ENCODE results near the gene TDP1. TPM values are rescaled to one million over a fixed set of nuclear protein-coding genes. Genes with fewer than 3 reads are reported as not detected.

TDP1 gene
- total and polyA plus RNA-seq, 2 experiments from 2014 or later = 23.0 to 63.6 TPM

DNA sequence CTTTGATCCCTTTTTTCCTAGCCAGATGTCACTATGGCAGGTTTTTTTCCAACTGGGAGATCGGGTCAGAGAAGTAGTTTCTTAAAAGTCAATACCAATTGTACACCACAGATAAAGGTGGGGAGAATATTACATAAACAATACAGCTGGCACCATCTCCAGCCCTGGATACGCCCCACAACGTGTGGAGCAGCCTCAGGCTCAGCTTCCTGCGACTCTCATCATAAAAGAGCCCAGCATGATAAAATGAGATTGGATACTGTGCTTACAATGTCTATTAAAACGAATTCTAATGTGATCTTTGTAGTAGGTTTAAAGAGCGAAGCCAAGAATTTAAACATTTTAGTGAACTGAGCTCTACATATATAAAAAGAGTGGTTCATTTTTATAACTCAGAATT, 22.7 kb upstream of the TDP1 start:
- no peak for ATAC-seq

More for the DNA sequence above, 22.7 kb upstream of the TDP1 start:
- Histone ChIP-seq H3F3A (replicated peaks; ENCODE audit: low read depth) (no peaks in the 10 kb centered on the region), H2AFZ (no peak overlapping the region), H3K4me3 (no peak overlapping the region), H3K36me3 (ENCODE audit: insufficient read depth) (0 out of 2 replicates have a peak, but pooled peaks cover 5% of the 10 kb centered on the region), H3K27me3 (ENCODE audit: insufficient read depth) (no peaks in the 10 kb centered on the region), H3K27ac (ENCODE audit: low read depth) (no peak overlapping the region), H3K4me1 (ENCODE audit: insufficient read depth) (peaks cover 5% of the 10 kb centered on the region; the same call in 1 of the 2 replicates), H3K4me2 (no peak overlapping the region), H3K79me2 (replicated peaks; ENCODE audit: insufficient read depth) (no peaks in the 10 kb centered on the region), H3K9me2 (ENCODE audit: insufficient read depth) (no peaks in the 10 kb centered on the region), H4K20me1 (replicated peaks; ENCODE audit: insufficient read depth) (no peaks in the 10 kb centered on the region)
- H3K4me3 Mint-ChIP-seq = no peak overlapping the region
- TF ChIP-seq EZH2phosphoT487 (IDR thresholded peaks at IDR 0.05; ENCODE audit: unreplicated experiment) (no peak), STAT1 (IDR thresholded peaks at IDR 0.05; ENCODE audit: unreplicated experiment) (no peak), POLR2AphosphoS5 (IDR thresholded peaks at IDR 0.05; ENCODE audit: low read depth) (no peak), EZH2 (IDR thresholded peaks at IDR 0.05; ENCODE audit: low read depth, unreplicated experiment) (no peak), NANOG (IDR thresholded peaks at IDR 0.05; ENCODE audit: borderline replicate concordance) (no peak), ZNF331 (CRISPR knock-in tag; IDR thresholded peaks at IDR 0.05; ENCODE audit: low read depth) (no peak)
- TF ChIP-seq, protein P1, sequence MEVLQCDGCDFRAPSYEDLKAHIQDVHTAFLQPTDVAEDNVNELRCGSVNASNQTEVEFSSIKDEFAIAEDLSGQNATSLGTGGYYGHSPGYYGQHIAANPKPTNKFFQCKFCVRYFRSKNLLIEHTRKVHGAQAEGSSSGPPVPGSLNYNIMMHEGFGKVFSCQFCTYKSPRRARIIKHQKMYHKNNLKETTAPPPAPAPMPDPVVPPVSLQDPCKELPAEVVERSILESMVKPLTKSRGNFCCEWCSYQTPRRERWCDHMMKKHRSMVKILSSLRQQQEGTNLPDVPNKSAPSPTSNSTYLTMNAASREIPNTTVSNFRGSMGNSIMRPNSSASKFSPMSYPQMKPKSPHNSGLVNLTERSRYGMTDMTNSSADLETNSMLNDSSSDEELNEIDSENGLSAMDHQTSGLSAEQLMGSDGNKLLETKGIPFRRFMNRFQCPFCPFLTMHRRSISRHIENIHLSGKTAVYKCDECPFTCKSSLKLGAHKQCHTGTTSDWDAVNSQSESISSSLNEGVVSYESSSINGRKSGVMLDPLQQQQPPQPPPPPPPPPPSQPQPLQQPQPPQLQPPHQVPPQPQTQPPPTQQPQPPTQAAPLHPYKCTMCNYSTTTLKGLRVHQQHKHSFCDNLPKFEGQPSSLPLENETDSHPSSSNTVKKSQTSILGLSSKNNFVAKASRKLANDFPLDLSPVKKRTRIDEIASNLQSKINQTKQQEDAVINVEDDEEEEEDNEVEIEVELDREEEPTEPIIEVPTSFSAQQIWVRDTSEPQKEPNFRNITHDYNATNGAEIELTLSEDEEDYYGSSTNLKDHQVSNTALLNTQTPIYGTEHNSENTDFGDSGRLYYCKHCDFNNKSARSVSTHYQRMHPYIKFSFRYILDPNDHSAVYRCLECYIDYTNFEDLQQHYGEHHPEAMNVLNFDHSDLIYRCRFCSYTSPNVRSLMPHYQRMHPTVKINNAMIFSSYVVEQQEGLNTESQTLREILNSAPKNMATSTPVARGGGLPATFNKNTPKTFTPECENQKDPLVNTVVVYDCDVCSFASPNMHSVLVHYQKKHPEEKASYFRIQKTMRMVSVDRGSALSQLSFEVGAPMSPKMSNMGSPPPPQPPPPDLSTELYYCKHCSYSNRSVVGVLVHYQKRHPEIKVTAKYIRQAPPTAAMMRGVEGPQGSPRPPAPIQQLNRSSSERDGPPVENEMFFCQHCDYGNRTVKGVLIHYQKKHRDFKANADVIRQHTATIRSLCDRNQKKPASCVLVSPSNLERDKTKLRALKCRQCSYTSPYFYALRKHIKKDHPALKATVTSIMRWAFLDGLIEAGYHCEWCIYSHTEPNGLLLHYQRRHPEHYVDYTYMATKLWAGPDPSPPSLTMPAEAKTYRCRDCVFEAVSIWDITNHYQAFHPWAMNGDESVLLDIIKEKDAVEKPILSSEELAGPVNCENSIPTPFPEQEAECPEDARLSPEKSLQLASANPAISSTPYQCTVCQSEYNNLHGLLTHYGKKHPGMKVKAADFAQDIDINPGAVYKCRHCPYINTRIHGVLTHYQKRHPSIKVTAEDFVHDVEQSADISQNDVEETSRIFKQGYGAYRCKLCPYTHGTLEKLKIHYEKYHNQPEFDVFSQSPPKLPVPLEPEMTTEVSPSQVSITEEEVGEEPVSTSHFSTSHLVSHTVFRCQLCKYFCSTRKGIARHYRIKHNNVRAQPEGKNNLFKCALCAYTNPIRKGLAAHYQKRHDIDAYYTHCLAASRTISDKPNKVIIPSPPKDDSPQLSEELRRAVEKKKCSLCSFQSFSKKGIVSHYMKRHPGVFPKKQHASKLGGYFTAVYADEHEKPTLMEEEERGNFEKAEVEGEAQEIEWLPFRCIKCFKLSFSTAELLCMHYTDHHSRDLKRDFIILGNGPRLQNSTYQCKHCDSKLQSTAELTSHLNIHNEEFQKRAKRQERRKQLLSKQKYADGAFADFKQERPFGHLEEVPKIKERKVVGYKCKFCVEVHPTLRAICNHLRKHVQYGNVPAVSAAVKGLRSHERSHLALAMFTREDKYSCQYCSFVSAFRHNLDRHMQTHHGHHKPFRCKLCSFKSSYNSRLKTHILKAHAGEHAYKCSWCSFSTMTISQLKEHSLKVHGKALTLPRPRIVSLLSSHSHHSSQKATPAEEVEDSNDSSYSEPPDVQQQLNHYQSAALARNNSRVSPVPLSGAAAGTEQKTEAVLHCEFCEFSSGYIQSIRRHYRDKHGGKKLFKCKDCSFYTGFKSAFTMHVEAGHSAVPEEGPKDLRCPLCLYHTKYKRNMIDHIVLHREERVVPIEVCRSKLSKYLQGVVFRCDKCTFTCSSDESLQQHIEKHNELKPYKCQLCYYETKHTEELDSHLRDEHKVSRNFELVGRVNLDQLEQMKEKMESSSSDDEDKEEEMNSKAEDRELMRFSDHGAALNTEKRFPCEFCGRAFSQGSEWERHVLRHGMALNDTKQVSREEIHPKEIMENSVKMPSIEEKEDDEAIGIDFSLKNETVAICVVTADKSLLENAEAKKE (CRISPR knock-in tag; IDR thresholded peaks at IDR 0.05) = no peak
- TF ChIP-seq, protein P2, sequence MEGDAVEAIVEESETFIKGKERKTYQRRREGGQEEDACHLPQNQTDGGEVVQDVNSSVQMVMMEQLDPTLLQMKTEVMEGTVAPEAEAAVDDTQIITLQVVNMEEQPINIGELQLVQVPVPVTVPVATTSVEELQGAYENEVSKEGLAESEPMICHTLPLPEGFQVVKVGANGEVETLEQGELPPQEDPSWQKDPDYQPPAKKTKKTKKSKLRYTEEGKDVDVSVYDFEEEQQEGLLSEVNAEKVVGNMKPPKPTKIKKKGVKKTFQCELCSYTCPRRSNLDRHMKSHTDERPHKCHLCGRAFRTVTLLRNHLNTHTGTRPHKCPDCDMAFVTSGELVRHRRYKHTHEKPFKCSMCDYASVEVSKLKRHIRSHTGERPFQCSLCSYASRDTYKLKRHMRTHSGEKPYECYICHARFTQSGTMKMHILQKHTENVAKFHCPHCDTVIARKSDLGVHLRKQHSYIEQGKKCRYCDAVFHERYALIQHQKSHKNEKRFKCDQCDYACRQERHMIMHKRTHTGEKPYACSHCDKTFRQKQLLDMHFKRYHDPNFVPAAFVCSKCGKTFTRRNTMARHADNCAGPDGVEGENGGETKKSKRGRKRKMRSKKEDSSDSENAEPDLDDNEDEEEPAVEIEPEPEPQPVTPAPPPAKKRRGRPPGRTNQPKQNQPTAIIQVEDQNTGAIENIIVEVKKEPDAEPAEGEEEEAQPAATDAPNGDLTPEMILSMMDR (conservative IDR thresholded peaks at IDR 0.05; ENCODE audit: low read depth in 2 of 2) = no peak
- no peaks in the 10 kb centered on the region for H3K27me3 Mint-ChIP-seq (ENCODE audit: insufficient read depth, low read depth, poor library complexity)
- DNase-seq (ENCODE audit: low spot score) = no peak
- H3K36me3 Mint-ChIP-seq (ENCODE audit: low read depth) = no peaks in the 10 kb centered on the region
- no peak overlapping the region for H3K27ac Mint-ChIP-seq
- no peaks in the 10 kb centered on the region for H3K9me3 Mint-ChIP-seq
- H3K4me1 Mint-ChIP-seq = peaks cover 13% of the 10 kb centered on the region
